ENCODE results near the gene BLID. TPM values are rescaled to one million over a fixed set of nuclear protein-coding genes. Genes with fewer than 3 reads are reported as not detected.

Gene BLID
- polyA plus RNA-seq, 4 donors: not detected

GRCh38 chr11:122107566-122107965, 8.4 kb downstream of the BLID start:
- DNase-seq (ENCODE audit: low read depth in 4 of 4, low spot score in 3 of 4): no peak

DNA sequence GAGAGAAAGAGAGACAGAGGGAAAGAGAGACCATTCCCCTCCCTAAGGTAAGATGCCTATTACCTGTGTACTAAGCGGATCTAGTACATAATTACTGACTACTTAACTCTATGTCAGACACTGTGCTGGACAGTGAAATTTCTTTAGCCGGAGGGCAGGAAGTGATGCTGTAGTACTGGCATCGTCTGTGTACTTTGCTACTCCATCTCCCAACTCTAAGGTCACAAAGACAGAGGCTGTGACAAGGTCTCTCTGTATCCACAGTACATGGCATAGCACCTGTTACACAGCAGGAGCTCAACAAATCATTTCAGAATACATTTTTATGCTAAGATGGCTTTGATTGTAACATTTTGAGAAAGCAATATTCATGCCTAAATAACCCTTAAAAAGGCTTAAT, 9.0 kb downstream of the BLID start:
- DNase-seq (ENCODE audit: low read depth in 4 of 4, low spot score in 3 of 4): no peak

DNA sequence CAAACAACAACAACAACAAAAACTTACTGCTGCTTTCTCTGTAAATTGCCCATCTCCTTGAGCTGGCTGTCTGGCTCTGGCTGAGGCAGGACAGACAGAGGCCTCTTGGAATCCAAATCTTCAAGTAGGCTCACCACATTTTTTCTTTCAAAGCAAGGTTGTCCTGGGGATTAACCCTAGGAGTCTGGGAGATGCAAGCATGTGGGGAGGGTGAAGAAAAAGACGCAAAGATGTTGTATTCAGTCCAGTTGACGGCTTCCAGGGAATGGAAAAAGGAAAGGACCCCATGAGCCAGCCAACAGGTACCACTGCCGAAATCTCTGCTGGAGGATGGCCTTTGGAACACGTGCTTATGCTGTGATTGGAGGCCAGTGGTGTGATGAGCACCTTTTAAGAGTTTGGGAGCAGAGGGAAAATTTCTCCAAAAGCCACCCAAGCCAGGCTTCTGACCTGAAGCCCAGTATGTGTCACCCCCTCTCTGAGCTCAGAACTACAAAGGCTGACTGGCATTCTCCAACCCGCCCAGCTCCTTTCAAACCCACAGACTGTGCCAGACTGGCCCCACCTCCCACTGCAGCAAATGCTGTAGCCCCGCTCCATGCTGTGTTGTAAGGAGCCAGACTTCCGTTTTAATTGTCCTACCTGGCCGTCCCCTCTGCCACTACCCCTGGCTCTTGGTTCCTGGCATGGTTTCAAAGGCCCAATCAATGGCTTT, 10.8 kb downstream of the BLID start:
- no peak for DNase-seq (ENCODE audit: low read depth in 4 of 4, low spot score in 3 of 4)

DNA sequence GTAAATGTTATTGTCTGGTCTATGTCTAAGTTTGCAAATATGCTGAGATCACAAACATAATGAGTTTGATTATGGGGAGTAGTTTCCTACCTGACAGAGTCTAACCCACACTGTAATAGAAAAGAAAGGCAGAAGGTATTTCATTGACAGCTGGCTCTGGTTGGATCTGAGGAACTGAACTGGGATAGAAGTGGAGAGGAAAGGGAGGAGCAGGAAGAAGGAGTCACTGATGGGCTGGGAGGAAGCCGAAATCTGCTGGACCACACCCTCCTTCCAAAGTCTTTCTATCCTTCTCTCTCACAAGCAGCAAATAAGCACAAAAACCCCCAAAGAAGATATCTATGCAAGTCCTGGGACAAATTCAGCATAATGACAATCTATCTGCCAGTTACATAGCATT, 11.7 kb downstream of the BLID start:
- no peak for DNase-seq (ENCODE audit: low read depth in 4 of 4, low spot score in 3 of 4)

- DNase-seq (ENCODE audit: low read depth in 4 of 4, low spot score in 3 of 4): no peak
These were observed 12.3 kb downstream of the BLID start for GRCh38 chr11:122103726-122104125.

- no peak for DNase-seq (ENCODE audit: low read depth in 4 of 4, low spot score in 3 of 4)
These were observed 12.7 kb downstream of the BLID start for GRCh38 chr11:122103321-122103720.

GRCh38 chr11:122102426-122102825, 13.6 kb downstream of the BLID start:
- no peak for DNase-seq (ENCODE audit: low read depth in 4 of 4, low spot score in 3 of 4)

GRCh38 chr11:122101625-122102291, 14.3 kb downstream of the BLID start:
- peak in 2 of 4 donors; percentile 78 to 82 for DNase-seq (ENCODE audit: low read depth in 4 of 4, low spot score in 3 of 4)

DNA sequence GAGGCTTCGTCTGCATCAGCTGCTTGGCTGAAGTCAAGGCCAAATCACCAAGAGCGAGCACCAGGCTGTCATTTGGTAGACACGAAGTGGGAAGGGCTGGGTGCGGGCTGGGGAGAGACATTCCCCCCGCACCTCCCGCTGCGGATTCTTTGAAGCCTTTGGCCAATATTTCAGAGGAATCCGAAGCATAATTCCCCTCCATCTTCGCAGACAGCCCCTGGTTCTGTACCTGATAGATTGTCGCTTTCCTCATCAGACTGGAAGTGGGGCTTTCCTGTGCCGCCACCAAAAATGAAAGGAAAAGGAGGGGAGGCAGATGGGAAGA, 15.3 kb downstream of the BLID start:
- no peak for DNase-seq (ENCODE audit: low read depth in 4 of 4, low spot score in 3 of 4)

DNA sequence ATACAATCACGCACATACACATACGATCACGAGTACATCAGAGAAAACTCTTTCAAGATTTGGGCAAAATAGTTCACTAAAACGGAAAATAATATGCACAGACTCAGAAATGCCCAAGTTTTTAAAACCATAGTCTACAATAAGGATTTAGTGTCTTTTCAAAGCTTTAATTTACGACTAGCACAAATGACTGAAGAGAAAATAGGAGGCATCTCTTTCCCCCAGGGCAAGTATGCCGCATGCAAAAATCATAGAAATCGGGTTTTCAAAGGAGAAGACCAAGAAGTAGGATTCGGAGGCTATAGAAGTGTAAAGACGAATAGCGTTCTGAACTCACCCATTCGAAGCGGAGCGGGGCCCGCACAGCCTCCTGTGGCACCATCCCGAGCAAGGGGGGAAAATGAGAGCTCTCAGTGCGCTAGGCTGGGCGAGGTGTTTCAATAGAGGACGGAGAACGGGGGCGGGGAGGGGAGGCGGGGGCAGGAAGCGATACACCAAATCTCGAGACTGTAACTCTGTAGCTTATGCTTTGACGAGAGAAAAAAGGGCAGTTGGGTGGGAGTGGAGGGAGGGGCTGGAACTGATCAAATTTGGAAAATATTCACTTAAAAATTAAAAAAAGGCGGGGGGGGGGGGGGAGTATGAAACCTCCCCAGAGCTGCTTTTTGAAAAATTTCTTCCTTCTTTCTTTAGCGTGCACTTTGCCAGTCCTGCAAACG, 15.8 kb downstream of the BLID start:
- no peak for DNase-seq (ENCODE audit: low read depth in 4 of 4, low spot score in 3 of 4)

GRCh38 chr11:122099374-122100036, 16.5 kb downstream of the BLID start:
- DNase-seq (ENCODE audit: low read depth in 4 of 4, low spot score in 3 of 4): no peak

DNA sequence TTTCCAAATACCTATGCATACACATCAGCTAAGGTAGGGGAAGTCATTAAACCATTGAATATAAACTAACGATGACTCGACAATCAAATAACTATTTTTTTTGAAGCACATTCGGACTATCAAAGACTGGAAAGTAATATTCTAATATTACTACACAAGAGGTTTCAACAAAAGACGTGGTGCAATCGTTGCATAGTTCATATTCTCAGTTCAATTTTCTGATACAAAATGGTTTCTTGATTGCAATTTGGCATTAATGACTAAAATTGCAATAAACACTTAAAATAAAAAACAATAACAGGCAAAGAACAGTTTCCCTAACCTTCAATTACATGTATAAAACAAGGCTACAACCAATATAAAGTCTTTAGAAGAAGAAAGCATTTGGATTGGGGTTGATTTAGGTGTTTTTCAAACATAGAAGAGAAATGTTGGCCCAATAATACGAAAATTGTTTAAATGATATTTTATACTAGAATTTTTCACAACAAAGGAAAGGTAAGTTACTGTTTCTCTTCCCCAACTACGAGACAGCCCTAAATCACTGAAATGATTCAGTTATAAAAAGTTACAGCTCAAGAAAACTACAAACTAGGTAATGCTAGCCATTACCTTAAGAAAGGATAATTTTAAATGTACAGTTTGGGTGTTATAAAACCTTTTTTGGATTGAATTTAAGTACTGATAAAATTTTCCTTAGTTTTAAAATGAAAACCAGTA, 17.6 kb downstream of the BLID start:
- no peak for DNase-seq (ENCODE audit: low read depth in 4 of 4, low spot score in 3 of 4)

DNA sequence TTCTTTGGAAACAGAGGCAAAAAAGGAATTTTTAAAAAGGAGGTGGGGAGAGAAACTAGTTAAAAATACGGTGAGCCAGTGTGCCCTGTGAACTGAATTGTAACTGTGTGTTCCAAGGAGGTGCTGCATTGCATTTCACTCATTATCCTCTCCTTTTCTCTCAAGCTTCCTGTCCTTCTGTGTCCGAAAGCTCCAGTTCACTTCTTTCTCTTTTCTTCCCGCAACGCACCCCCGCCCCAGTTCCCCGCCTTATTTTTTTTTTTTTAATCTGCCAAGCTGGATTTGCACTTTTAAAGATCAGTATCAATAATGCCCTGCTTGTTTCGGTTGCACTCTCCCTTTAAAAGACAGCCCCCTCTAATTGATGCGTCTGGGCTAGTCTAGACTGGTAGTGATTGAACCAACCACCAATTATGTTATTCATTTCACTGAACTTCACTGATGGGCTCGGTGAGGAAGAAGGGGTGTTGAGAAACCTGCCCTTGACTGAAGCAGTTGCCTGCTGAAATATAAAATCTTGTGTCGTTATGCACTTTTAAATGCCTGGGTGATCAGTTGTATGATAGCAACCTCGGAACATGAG, 18.5 kb downstream of the BLID start:
- DNase-seq (ENCODE audit: low read depth in 4 of 4, low spot score in 3 of 4): no peak

- DNase-seq (ENCODE audit: low read depth in 4 of 4, low spot score in 3 of 4): no peak
These were observed 19.5 kb downstream of the BLID start for GRCh38 chr11:122096272-122097112.

DNA sequence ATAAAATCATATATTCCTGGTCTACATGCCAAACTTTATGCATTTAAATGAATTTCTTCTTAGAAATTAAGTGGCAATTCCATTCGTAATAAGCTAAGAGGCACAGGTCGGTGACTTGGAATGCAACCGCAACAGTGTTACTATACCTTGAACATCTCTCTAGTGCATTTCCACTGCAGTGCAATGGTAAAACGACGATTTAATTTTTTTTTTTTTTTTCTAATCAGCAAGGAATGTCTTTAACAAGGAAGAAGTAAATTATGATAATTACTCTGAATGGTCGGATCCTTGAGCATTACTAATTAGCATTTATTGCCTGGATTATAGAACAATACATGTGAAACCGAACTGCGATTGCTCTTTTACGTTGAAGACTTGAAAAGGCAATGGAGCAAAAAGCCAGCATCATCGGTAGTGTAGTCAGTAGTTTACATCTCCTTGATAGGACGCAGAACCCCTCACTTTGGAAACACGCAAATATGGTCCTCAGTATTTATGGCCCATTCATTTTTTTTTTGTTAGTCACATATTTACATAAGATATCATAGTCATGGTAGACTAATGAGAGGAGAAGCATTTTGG, 20.2 kb downstream of the BLID start:
- no peak for DNase-seq (ENCODE audit: low read depth in 4 of 4, low spot score in 3 of 4)

- no peak for DNase-seq (ENCODE audit: low read depth in 4 of 4, low spot score in 3 of 4)
These were observed 21.2 kb downstream of the BLID start for GRCh38 chr11:122094836-122095235.

- no peak for DNase-seq (ENCODE audit: low read depth in 4 of 4, low spot score in 3 of 4)
These were observed 22.2 kb downstream of the BLID start for GRCh38 chr11:122093731-122094275.

DNA sequence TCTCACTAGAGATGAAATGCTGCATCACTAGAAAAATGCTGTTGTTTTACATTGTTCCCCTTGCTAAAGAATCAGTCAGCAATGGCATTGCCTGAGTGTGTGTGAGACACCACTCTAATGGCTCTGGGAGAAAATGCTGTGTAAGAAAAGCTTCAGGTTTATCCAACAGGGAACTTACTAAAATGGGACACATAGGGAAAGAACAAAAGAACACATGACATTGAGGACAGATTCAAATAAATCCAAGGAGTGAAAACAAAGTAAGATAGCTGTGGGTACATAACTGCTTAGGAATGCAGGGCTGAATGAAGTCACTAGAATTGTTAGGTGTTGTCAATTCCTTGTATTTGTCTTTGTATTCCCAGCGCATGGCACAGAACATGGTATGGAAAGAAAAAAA, 24.2 kb downstream of the BLID start:
- DNase-seq (ENCODE audit: low read depth in 4 of 4, low spot score in 3 of 4): no peak

DNA sequence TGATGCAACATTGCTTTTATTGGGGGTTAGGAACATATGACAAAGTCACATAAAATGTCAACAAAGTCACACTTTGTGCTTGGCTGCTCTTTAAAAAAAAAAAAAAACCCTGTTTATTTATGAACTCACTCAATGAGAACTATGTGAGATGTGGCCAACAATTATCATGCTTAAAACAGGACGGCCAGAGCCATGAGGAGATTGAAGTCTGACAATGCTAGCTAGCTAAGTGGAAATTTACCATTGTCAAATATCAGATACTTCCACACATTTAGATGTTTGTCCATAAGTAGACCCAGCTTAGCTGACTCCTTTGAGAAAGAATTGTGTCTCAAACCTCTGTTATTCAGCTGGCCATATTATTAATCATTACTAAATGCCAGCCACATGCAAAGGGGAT, 26.9 kb downstream of the BLID start:
- no peak for DNase-seq (ENCODE audit: low read depth in 4 of 4, low spot score in 3 of 4)
